Measurements from ENCODE around the gene TCF7L1. TPM values are rescaled to one million over a fixed set of nuclear protein-coding genes. Genes with fewer than 3 reads are reported as not detected.

Gene TCF7L1
- polyA plus RNA-seq, 1 experiment: 3.2 TPM

- ChIA-PET POLR2A (no interaction called here), CTCF (no interaction called here)
- Histone ChIP-seq H3K27me3 (ENCODE audit: control insufficient read depth, insufficient read depth, low read length) (no peaks in the 10 kb centered on the region), H3K4me3 (ENCODE audit: low read depth, low read length) (no peak overlapping the region), H3K36me3 (ENCODE audit: control insufficient read depth, insufficient read depth, low read length) (no peaks in the 10 kb centered on the region; the same call in none of the 2 replicates)
- DNase-seq (ENCODE audit: low read depth): no peak
- no peak for TF ChIP-seq CTCF (IDR thresholded peaks at IDR 0.05; ENCODE audit: insufficient read depth, low read depth, low read length)
Observed at GRCh38 chr2:85238607-85239006, 105.4 kb downstream of the TCF7L1 start.

GRCh38 chr2:85239102-85239501 lies 105.9 kb downstream of the TCF7L1 start:
- TF ChIP-seq CTCF (IDR thresholded peaks at IDR 0.05; ENCODE audit: insufficient read depth, low read depth, low read length): no peak
- DNase-seq (ENCODE audit: low read depth): no peak
- no peaks in the 10 kb centered on the region; the same call in none of the 2 replicates for H3K36me3 ChIP-seq (ENCODE audit: control insufficient read depth, insufficient read depth, low read length)
- H3K27me3 ChIP-seq (ENCODE audit: control insufficient read depth, insufficient read depth, low read length): no peaks in the 10 kb centered on the region
- CTCF ChIA-PET: no interaction called here
- H3K4me3 ChIP-seq (ENCODE audit: low read depth, low read length): no peak overlapping the region
- POLR2A ChIA-PET: no interaction called here

GRCh38 chr2:85240055-85240454 lies 106.9 kb downstream of the TCF7L1 start:
- CTCF ChIA-PET: interaction anchor here (1.1 kb wide), 1 partner anchor 9 kb away, joined by 3 read pairs; no protein-coding TSS in a partner anchor
- H3K36me3 ChIP-seq (ENCODE audit: control insufficient read depth, insufficient read depth, low read length): no peaks in the 10 kb centered on the region; the same call in none of the 2 replicates

GRCh38 chr2:85242321-85242720 lies 109.1 kb downstream of the TCF7L1 start:
- no peak for TF ChIP-seq CTCF (IDR thresholded peaks at IDR 0.05; ENCODE audit: insufficient read depth, low read depth, low read length)
- H3K4me3 ChIP-seq (ENCODE audit: low read depth, low read length): no peak overlapping the region
- no peak for DNase-seq (ENCODE audit: low read depth)
- POLR2A ChIA-PET: no interaction called here
- H3K27me3 ChIP-seq (ENCODE audit: control insufficient read depth, insufficient read depth, low read length): no peaks in the 10 kb centered on the region
- CTCF ChIA-PET: no interaction called here
- H3K36me3 ChIP-seq (ENCODE audit: control insufficient read depth, insufficient read depth, low read length): no peaks in the 10 kb centered on the region; the same call in none of the 2 replicates

More at GRCh38 chr2:85240055-85240454, 106.9 kb downstream of the TCF7L1 start:
- POLR2A ChIA-PET: no interaction called here
- no peak overlapping the region for H3K4me3 ChIP-seq (ENCODE audit: low read depth, low read length)
- no peaks in the 10 kb centered on the region for H3K27me3 ChIP-seq (ENCODE audit: control insufficient read depth, insufficient read depth, low read length)
- TF ChIP-seq CTCF (IDR thresholded peaks at IDR 0.05; ENCODE audit: insufficient read depth, low read depth, low read length): no peak
- no peak for DNase-seq (ENCODE audit: low read depth)

GRCh38 chr2:85243101-85244072 lies 110.2 kb downstream of the TCF7L1 start:
- no peak overlapping the region for H3K4me3 ChIP-seq (ENCODE audit: low read depth, low read length)
- H3K36me3 ChIP-seq (ENCODE audit: control insufficient read depth, insufficient read depth, low read length): no peaks in the 10 kb centered on the region; the same call in none of the 2 replicates
- DNase-seq (ENCODE audit: low read depth): no peak
- no peaks in the 10 kb centered on the region for H3K27me3 ChIP-seq (ENCODE audit: control insufficient read depth, insufficient read depth, low read length)
- ChIA-PET CTCF (no interaction called here), POLR2A (no interaction called here)
- TF ChIP-seq CTCF (IDR thresholded peaks at IDR 0.05; ENCODE audit: insufficient read depth, low read depth, low read length): peak; percentile 30
